Measurements from ENCODE around the gene ASB14.

The ASB14 gene

DNA sequence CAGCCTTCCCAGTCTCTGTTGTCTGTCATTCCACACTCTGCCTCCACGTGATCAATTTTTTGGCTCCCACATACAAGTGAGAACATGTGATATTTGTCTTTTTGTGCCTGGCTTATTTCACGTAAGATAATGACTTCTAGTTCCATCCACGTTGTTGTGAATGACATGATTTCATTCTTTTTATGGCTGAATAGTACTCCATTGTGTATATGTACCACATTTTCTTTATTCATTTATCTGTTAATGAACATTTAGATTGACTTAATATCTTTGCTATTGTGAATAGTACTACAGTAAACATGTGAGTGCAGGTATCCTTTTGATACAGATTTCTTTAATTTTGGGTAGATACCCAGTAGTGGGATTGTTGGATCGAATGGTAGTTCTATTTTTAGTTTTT is 31.4 kb downstream of the ASB14 start:
- no peak for DNase-seq (ENCODE audit: low read depth)

GRCh38 chr3:57257678-57258077 is 34.8 kb downstream of the ASB14 start:
- no peak for DNase-seq (ENCODE audit: low read depth)

GRCh38 chr3:57256844-57257243 is 35.6 kb downstream of the ASB14 start:
- no peak for DNase-seq (ENCODE audit: low read depth)

DNA sequence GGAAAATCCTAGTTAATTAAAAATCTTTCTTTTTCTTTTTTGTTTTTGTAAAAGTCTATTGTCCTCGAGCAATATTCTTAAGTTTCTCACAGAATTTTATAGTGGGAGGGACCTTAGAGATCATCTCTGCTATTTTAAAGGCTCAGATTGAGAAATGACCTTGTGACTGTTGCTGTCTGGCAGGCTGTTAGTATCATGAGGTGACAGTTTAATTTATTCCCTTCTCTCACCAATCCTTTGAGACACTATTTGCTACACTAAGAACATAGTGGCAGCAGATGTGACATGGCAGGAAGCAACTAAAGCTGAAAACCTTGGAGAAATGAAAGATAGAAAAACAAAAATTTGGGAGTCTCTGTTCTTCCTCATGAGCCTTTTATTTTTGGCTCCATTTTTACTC is 40.1 kb downstream of the ASB14 start:
- DNase-seq (ENCODE audit: low read depth): no peak

DNA sequence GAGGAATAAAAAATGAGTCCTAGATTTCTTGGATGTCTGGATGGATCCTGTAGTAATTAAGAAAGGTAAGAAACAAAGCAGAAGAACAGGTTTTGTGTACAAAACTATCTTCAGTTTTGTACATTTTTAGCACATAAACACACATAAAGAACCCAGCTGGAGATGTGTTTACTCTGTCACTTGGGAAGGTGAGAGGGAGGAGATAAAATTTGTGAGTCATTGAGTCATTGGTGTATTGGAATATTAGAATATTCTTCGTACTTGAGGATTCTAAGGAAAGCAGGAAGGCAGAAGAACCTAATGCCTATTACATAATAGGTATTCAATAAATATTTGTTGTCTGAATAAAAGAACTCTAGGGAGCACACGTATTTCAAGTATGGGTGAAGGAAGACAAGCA is 47.5 kb downstream of the ASB14 start:
- DNase-seq (ENCODE audit: low read depth): no peak

- no peak for DNase-seq (ENCODE audit: low read depth)
Measured at GRCh38 chr3:57234613-57235575, 57.6 kb downstream of the ASB14 start.

DNA sequence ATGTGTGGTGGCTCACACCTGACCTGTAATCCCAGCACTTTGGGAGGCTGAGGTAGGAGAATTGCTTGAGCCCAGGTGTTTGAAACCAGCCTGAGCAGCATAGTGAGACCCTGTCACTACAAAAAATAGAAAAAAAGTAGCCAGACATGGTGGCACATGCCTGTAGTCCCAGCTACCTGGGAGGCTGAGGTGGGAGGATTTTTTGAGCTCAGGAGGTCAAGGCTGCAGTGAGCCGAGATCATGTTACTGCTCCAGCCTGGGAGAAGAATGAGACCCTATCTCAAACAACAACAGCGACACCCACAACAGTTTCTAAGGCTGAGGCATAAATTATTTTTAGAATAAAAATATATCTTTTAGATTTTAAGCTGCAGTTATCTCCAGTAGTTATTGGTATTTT is 58.7 kb downstream of the ASB14 start:
- DNase-seq (ENCODE audit: low read depth): no peak

DNA sequence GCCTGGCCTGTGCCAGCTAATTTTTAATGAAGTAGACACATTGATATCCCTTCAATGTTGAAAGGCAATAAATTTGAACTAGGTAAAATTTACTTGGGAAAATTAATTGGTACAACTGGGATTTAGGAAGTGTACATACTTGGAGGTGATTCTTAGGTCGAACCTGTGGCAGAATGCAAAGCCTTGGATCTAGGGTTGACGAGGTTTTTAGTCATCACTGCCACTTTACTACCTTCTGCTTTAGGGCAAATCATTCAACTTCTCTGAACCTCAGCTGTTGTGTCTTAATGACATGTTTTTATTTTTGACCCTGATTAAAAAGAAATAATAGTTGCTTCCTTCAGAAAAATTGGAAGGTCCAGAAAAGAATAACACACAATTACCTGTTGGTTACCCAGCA is 62.5 kb downstream of the ASB14 start:
- DNase-seq (ENCODE audit: low read depth): no peak

DNA sequence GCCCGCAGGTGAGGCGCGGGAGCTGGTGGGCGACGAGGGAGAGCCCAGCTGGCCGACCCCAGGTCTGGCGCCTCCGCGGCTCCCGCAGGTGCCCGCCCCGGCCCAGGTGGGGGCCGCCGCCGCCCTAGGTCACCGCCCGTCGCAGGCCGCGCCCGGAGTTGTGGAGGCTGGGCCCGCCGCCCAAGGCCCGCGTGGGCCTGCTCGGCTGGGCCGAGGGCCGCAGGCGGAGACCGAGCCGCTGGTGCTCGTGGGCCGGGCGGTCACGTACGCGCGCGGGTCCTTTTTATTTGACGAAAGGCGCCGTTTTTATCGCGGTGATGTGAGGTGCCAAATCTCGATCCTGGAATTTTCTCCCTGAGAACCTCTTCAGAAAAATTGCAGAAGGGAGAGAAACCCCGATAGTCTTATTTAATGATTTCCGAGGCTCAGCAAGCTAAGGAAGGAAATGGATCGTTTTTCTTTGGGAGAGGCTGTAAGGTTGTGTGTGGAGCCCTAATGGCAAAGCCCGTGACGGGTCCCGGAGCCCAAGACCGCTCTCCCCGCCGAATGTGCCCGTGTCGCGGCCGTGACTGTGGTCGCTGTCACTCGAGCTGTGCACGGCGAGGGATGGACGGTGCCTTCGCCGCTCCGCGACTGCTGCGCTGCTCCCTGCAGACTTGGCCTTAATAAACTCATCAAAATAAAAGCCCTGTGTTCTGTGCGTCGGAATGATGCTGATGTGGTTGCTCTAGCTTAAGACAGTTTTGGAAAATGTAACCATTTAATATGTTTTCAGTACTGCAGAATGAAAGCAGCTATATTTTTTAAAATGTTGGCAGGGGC is 64.3 kb downstream of the ASB14 start:
- DNase-seq (ENCODE audit: low read depth): no peak

DNA sequence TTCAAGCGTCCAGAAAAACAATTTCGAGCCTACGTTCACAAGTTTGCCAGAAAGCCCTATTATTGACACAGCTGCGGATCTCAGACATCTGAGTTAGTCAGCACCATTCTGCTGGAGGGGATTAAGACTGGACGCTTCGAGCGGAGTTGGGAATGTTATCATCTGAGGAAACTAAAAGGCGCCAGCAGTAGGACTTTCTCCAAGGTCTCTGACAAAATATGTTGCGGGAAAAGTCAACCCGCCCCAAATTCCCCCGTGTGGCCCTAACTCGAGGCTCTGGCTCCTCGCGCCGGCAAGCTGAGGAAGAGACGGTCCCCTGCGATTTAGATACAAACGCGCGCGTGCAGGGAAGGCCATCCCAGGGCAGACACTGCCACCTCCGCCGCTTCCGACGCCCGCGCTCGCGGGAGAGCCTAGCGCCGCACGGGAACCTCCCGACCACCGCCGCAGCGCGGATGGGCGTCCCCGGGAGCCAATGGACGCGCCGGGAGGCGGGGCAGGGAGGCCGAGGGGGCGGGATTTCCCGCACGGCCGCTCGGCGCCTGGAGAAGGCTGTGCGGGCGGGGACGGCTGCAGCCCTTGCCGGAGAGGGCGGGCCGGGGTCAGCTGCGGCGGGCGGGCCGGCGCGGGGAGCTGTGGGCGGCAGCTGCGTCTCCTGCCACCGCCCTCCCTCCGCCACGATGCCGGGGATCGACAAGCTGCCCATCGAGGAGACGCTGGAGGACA is 65.1 kb downstream of the ASB14 start, which contains the start of gene APPL1:
TSS of gene APPL1 (plus strand) at position 526 of the 726 bp plus-strand sequence. CDS start at position 681, 155 bp downstream.
- peak; percentile 45 for DNase-seq (ENCODE audit: low read depth)

DNA sequence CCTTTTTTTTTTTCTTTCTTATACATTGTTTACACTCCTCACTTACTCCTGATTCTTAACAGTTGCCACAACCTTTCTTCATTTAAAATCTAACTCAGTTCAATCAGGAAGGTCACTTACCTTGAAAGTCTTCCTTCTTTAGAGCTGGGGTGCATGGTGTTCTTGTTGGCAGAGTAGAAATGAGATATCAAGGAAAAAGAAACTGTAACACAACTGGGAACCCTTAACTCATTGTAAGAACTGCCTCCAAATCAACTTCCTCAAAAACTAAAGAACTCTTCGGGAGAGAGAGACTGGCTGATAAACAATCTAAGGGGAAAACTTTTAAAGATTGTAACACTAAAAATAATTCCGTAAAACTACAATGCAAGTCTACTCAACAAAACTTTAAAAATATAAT is 66.3 kb downstream of the ASB14 start:
- no peak for DNase-seq (ENCODE audit: low read depth)

GRCh38 chr3:57224856-57225255 is 67.6 kb downstream of the ASB14 start:
- no peak for DNase-seq (ENCODE audit: low read depth)

- DNase-seq (ENCODE audit: low read depth): no peak
Measured at GRCh38 chr3:57221883-57222282, 70.6 kb downstream of the ASB14 start.
